RKO (cell line): ENCODE measurements around the gene CAPN15.
"Not testable (repeated sequence)": the region's sequence is repeated elsewhere in the genome, so short reads cannot be mapped to it uniquely, and the experiment has no call there.

Experiments
- DNase-seq: peaks from one replicate; pipeline ENCODE4 v3.0.0-alpha.2; 2016; ENCODE audit warnings: low spot score

CAPN15 gene

GRCh38 chr16:507527-507926 is 20.0 kb upstream of the CAPN15 start:
- DNase-seq: not testable (repeated sequence)

- no peak for DNase-seq
These were observed 19.5 kb upstream of the CAPN15 start for GRCh38 chr16:507996-508395.

GRCh38 chr16:508884-509736 is 18.4 kb upstream of the CAPN15 start:
- DNase-seq: no peak

GRCh38 chr16:510066-510825 is 17.3 kb upstream of the CAPN15 start:
- DNase-seq: no peak

- no peak for DNase-seq
These were observed 14.7 kb upstream of the CAPN15 start for GRCh38 chr16:512802-513201.

- no peak for DNase-seq
These were observed 13.6 kb upstream of the CAPN15 start for GRCh38 chr16:513950-514349.

- DNase-seq: no peak
These were observed 12.2 kb upstream of the CAPN15 start for GRCh38 chr16:515175-515938.

- DNase-seq: no peak
These were observed 11.6 kb upstream of the CAPN15 start for GRCh38 chr16:515939-516226.

- no peak for DNase-seq
These were observed 11.2 kb upstream of the CAPN15 start for GRCh38 chr16:516301-516700.

GRCh38 chr16:518858-519257 is 8.7 kb upstream of the CAPN15 start:
- no peak for DNase-seq

- no peak for DNase-seq
These were observed 8.1 kb upstream of the CAPN15 start for GRCh38 chr16:519425-519824.

- DNase-seq: no peak
These were observed 7.4 kb upstream of the CAPN15 start for GRCh38 chr16:519841-520687.

GRCh38 chr16:520847-521246 is 6.7 kb upstream of the CAPN15 start:
- no peak for DNase-seq

- no peak for DNase-seq
These were observed 5.9 kb upstream of the CAPN15 start for GRCh38 chr16:521381-522210.

GRCh38 chr16:522320-523096 is 5.0 kb upstream of the CAPN15 start:
- no peak for DNase-seq

GRCh38 chr16:523097-523741 is 4.3 kb upstream of the CAPN15 start:
- DNase-seq: no peak

- DNase-seq: no peak
These were observed 3.1 kb upstream of the CAPN15 start for GRCh38 chr16:524274-525040.

GRCh38 chr16:525123-525519 is 2.4 kb upstream of the CAPN15 start:
- DNase-seq: no peak
